HepG2 (cell line): ENCODE data around the gene ENTREP3. TPM values are rescaled to one million over a fixed set of nuclear protein-coding genes. Genes with fewer than 3 reads are reported as not detected.
A peak's percentile ranks its signal among the peaks of the same experiment; 100 is the strongest.

Experiments
- CBX5 ChIP-seq: sonication (generic); formaldehyde crosslinking; IDR thresholded peaks from 2 replicates; pipeline ENCODE4 v1.4.0; 2020; ENCODE audit warnings: missing genetic modification reagents, borderline replicate concordance
- HDAC1 ChIP-seq: sonication (generic); formaldehyde crosslinking; IDR thresholded peaks from 2 replicates; pipeline ENCODE4 v1.5.1; 2020; ENCODE audit warnings: mild to moderate bottlenecking, missing genetic modification reagents
- HINFP ChIP-seq: sonication (generic); formaldehyde crosslinking; IDR thresholded peaks from 2 replicates; pipeline ENCODE4 v1.4.0; 2020; ENCODE audit warnings: low read depth, mild to moderate bottlenecking, missing genetic modification reagents
- HMG20B ChIP-seq: conservative IDR thresholded peaks from 2 replicates; pipeline ENCODE4 v1.6.1; 2016; ENCODE audit warnings: missing genetic modification reagents, missing compliant biosample characterization
- HMGA1 ChIP-seq: sonication (generic); formaldehyde crosslinking; conservative IDR thresholded peaks from 2 replicates; pipeline ENCODE4 v1.4.0; 2020; ENCODE audit warnings: missing genetic modification reagents
- HNF4A ChIP-seq: sonication (generic); formaldehyde crosslinking; IDR thresholded peaks from 2 replicates; pipeline ENCODE4 v1.4.0; 2020; ENCODE audit warnings: missing genetic modification reagents
- MAZ ChIP-seq, 2 experiments: sonication (generic) in 1 of 2; formaldehyde crosslinking in 1 of 2; IDR thresholded peaks; 2 replicates each; pipeline versions ENCODE4 v1.5.0 to v1.6.1; 2012 to 2020; ENCODE audit warnings: low read depth in 2 of 2, mild to moderate bottlenecking in 2 of 2, borderline replicate concordance in 1 of 2, improper control_type of control experiment in 1 of 2, low read length in 1 of 2, missing genetic modification reagents in 1 of 2, moderate library complexity in 1 of 2
- NFATC3 ChIP-seq: sonication (generic); formaldehyde crosslinking; IDR thresholded peaks from 2 replicates; pipeline ENCODE4 v1.5.1; 2020; ENCODE audit warnings: mild to moderate bottlenecking, missing genetic modification reagents
- NR2C2 ChIP-seq: sonication (generic); formaldehyde crosslinking; IDR thresholded peaks from 2 replicates; pipeline ENCODE4 v1.4.0; 2020; ENCODE audit warnings: missing genetic modification reagents, mild to moderate bottlenecking, moderate library complexity, borderline replicate concordance
- POLR2AphosphoS2 ChIP-seq: IDR thresholded peaks from 2 replicates; pipeline ENCODE4 v1.6.1; 2011; ENCODE audit warnings: low read depth, low read length, improper control_type of control experiment
- PRPF4 ChIP-seq: fragments of 200-400 bp; formaldehyde crosslinking; IDR thresholded peaks from 2 replicates; pipeline ENCODE4 v1.6.1; 2016; ENCODE audit warnings: low read length, low read depth; ENCODE audit not compliant: poor library complexity, severe bottlenecking
- RCOR2 ChIP-seq: IDR thresholded peaks from 2 replicates; pipeline ENCODE4 v1.6.1; 2016; ENCODE audit warnings: missing biosample characterization, missing genetic modification reagents
- TEAD2 ChIP-seq: sonication (generic); formaldehyde crosslinking; IDR thresholded peaks from 2 replicates; pipeline ENCODE4 v1.9.0; 2021; ENCODE audit warnings: missing genetic modification reagents
- ZBTB37 ChIP-seq: sonication (generic); formaldehyde crosslinking; IDR thresholded peaks from 2 replicates; pipeline ENCODE4 v1.4.0; 2020; ENCODE audit warnings: mild to moderate bottlenecking, missing genetic modification reagents
- ZBTB44 ChIP-seq: sonication (generic); formaldehyde crosslinking; IDR thresholded peaks from 2 replicates; pipeline ENCODE4 v1.4.0; 2020; ENCODE audit warnings: missing genetic modification reagents
- ZFP62 ChIP-seq: sonication (generic); formaldehyde crosslinking; IDR thresholded peaks from 2 replicates; pipeline ENCODE4 v1.4.0; 2020; ENCODE audit warnings: missing genetic modification reagents
- ZNF12 ChIP-seq: sonication (generic); formaldehyde crosslinking; IDR thresholded peaks from 2 replicates; pipeline ENCODE4 v1.5.0; 2020; ENCODE audit warnings: missing genetic modification reagents
- ZNF557 ChIP-seq: sonication (generic); formaldehyde crosslinking; IDR thresholded peaks from 2 replicates; pipeline ENCODE4 v1.4.0; 2020; ENCODE audit warnings: missing genetic modification reagents
- ZNF616 ChIP-seq: sonication (generic); formaldehyde crosslinking; IDR thresholded peaks from 2 replicates; pipeline ENCODE4 v1.5.0; 2020; ENCODE audit warnings: low read depth, mild to moderate bottlenecking, missing genetic modification reagents
- ZNF710 ChIP-seq: sonication (generic); formaldehyde crosslinking; IDR thresholded peaks from 2 replicates; pipeline ENCODE4 v1.5.0; 2020; ENCODE audit warnings: mild to moderate bottlenecking, missing genetic modification reagents, borderline replicate concordance
- ZNF740 ChIP-seq: sonication (generic); formaldehyde crosslinking; IDR thresholded peaks from 2 replicates; pipeline ENCODE4 v1.4.0; 2020; ENCODE audit warnings: missing genetic modification reagents
- ZZZ3 ChIP-seq: sonication (generic); formaldehyde crosslinking; IDR thresholded peaks from 2 replicates; pipeline ENCODE4 v1.4.0; 2020; ENCODE audit warnings: missing genetic modification reagents, mild to moderate bottlenecking, borderline replicate concordance
- polyA plus RNA-seq, 8 experiments: library from polyadenylated mRNA; depleted of rRNA in 3 of 8; stranded (reverse) in 7 of 8; unstranded in 1 of 8; fragments of >200 nt; fragmentation: Illumina TruSeq in 4 of 8; extraction: Trizol in 4 of 8; gene quantifications; 2 replicates each; pipeline versions ENCODE4 v1.2.1 to v1.2.3, GENCODE V29; 2011 to 2016; ENCODE audit warnings: low read depth in 4 of 8, missing spikeins in 1 of 8, mixed read lengths in 1 of 8; ENCODE audit not compliant: insufficient read depth in 1 of 8
- total RNA-seq, 5 experiments: library from RNA; depleted of rRNA; stranded (reverse); fragments of >200 nt; fragmentation: Illumina TruSeq; extraction: Trizol; gene quantifications; 2 replicates each; pipeline ENCODE4 v1.2.3, GENCODE V29; 2016; ENCODE audit warnings: low read depth in 1 of 5

Gene ENTREP3
- total and polyA plus RNA-seq, 2 of the 13 experiments (the other 11 are each of a cell fraction or from before 2014, with no cell fraction given), result 4.1 to 9.9 TPM

- TF ChIP-seq ZNF710, result no peak
- no peak for TF ChIP-seq ZZZ3 (CRISPR knock-in tag)
- no peak for TF ChIP-seq TEAD2
- no peak for TF ChIP-seq HMGA1
- TF ChIP-seq ZBTB37, result 0 out of 2 replicates have a peak, but pooled peaks have one; percentile 36
- peak; percentile 38; the same call in 1 of the 2 replicates for TF ChIP-seq MAZ (IDR thresholded peaks at IDR 0.05; ENCODE audit: borderline replicate concordance, low read depth, low read length)
- peak; percentile 41; the same call in 1 of the 2 replicates for TF ChIP-seq MAZ (CRISPR knock-in tag; IDR thresholded peaks at IDR 0.05; ENCODE audit: low read depth)
- TF ChIP-seq HNF4A, result peak; percentile 22
- no peak for TF ChIP-seq POLR2AphosphoS2
- TF ChIP-seq PRPF4, result no peak
- no peak for TF ChIP-seq NFATC3 (CRISPR knock-in tag)
- no peak for TF ChIP-seq ZNF12
- TF ChIP-seq HMG20B, result no peak
- no peak for TF ChIP-seq HINFP (CRISPR knock-in tag)
- TF ChIP-seq CBX5, result no peak; the same call in 1 of the 2 replicates
- TF ChIP-seq ZFP62 (CRISPR knock-in tag), result no peak
- TF ChIP-seq ZNF616, result no peak
- no peak for TF ChIP-seq RCOR2 (CRISPR knock-in tag)
- no peak for TF ChIP-seq ZBTB44 (CRISPR knock-in tag)
- 0 out of 2 replicates have a peak, but pooled peaks have one; percentile 28 for TF ChIP-seq ZNF557 (CRISPR knock-in tag)
- no peak for TF ChIP-seq NR2C2 (CRISPR knock-in tag)
- TF ChIP-seq ZNF740 (CRISPR knock-in tag), result 0 out of 2 replicates have a peak, but pooled peaks have one; percentile 40
- TF ChIP-seq HDAC1 (CRISPR knock-in tag), result peak; percentile 64
Observed at GRCh38 chr1:155250633-155251449, 4.4 kb downstream of the ENTREP3 start (continued).
